Osteoblast (primary cell): ENCODE results near the gene SND1. TPM values are rescaled to one million over a fixed set of nuclear protein-coding genes. Genes with fewer than 3 reads are reported as not detected.

Experiments
- DNase-seq: peaks from one replicate; pipeline ENCODE4 v3.0.0; 2011; ENCODE audit warnings: low spot score, mixed read lengths; ENCODE audit not compliant: insufficient read length; ENCODE audit errors: missing footprints
- H2AFZ ChIP-seq: 2 replicates; pipeline ENCODE4 v1.6.0; 2011; ENCODE audit warnings: mild to moderate bottlenecking, low read length
- H3K27ac ChIP-seq: 2 replicates; pipeline ENCODE4 v1.5.1; 2011; ENCODE audit warnings: mild to moderate bottlenecking, low read depth, low read length, moderate library complexity
- H3K27me3 ChIP-seq: 2 replicates; pipeline ENCODE4 v1.6.0; 2012; ENCODE audit warnings: mild to moderate bottlenecking, control low read depth, inconsistent platforms, low read length, moderate library complexity; ENCODE audit not compliant: insufficient read depth
- H3K36me3 ChIP-seq: 2 replicates; pipeline ENCODE4 v1.5.1; 2011; ENCODE audit warnings: mild to moderate bottlenecking, low read length, control low read depth, moderate library complexity; ENCODE audit not compliant: insufficient read depth
- H3K4me1 ChIP-seq: 2 replicates; pipeline ENCODE4 v1.5.1; 2011; ENCODE audit warnings: mild to moderate bottlenecking, low read length, control low read depth, moderate library complexity; ENCODE audit not compliant: insufficient read depth
- H3K4me2 ChIP-seq: 2 replicates; pipeline ENCODE4 v1.6.0; 2011; ENCODE audit warnings: mild to moderate bottlenecking, low read length; ENCODE audit not compliant: insufficient read depth
- H3K4me3 ChIP-seq: fragments of 200-600 bp; sonication (generic); 3 replicates; pipeline ENCODE4 v1.5.1; 2012; ENCODE audit warnings: mild to moderate bottlenecking, low read length, inconsistent platforms; ENCODE audit not compliant: insufficient read depth
- H3K79me2 ChIP-seq: 2 replicates; pipeline ENCODE4 v1.6.0; 2012; ENCODE audit warnings: mild to moderate bottlenecking, low read length, control low read depth, inconsistent platforms; ENCODE audit not compliant: insufficient read depth
- H3K9me3 ChIP-seq: 2 replicates; pipeline ENCODE4 v1.5.1; 2011; ENCODE audit warnings: low read depth, low read length, control low read depth
- H4K20me1 ChIP-seq: 2 replicates; pipeline ENCODE4 v1.6.0; 2012; ENCODE audit warnings: mild to moderate bottlenecking, low read length, control low read depth; ENCODE audit not compliant: insufficient read depth
- CTCF ChIP-seq: IDR thresholded peaks from 2 replicates; pipeline ENCODE4 v1.5.1; 2011; ENCODE audit warnings: mild to moderate bottlenecking, low read depth, low read length, moderate library complexity; ENCODE audit errors: extremely low read depth
- total RNA-seq: library from RNA; depleted of rRNA; stranded (reverse); fragments of >200 nt; gene quantifications from 2 replicates; pipeline ENCODE4 v1.2.3, GENCODE V29; 2012

The SND1 gene
- total RNA-seq, 1 donor, result 257 TPM

GRCh38 chr7:127680983-127681382, 29.0 kb downstream of the SND1 start:
- Histone ChIP-seq H2AFZ (no peak overlapping the region), H3K27me3 (no peaks in the 10 kb centered on the region), H4K20me1 (peaks cover 70% of the 10 kb centered on the region), H3K4me2 (no peak overlapping the region), H3K36me3 (peaks cover 6% of the 10 kb centered on the region), H3K4me1 (peaks cover 18% of the 10 kb centered on the region), H3K4me3 (no peak overlapping the region), H3K9me3 (no peaks in the 10 kb centered on the region), H3K27ac (no peak overlapping the region), H3K79me2 (peaks cover 97% of the 10 kb centered on the region)
- TF ChIP-seq CTCF, result no peak
- DNase-seq, result no peak

- no peak overlapping the region for H3K4me2 ChIP-seq
- H3K36me3 ChIP-seq, result peaks cover 12% of the 10 kb centered on the region
- H4K20me1 ChIP-seq, result peaks cover 70% of the 10 kb centered on the region
- DNase-seq, result no peak
- no peak for TF ChIP-seq CTCF
- peaks cover 97% of the 10 kb centered on the region for H3K79me2 ChIP-seq
- H3K9me3 ChIP-seq, result no peaks in the 10 kb centered on the region
- no peaks in the 10 kb centered on the region for H3K27me3 ChIP-seq
- H3K4me1 ChIP-seq, result peaks cover 18% of the 10 kb centered on the region
- no peak overlapping the region for H2AFZ ChIP-seq
- H3K4me3 ChIP-seq, result no peak overlapping the region
- no peak overlapping the region for H3K27ac ChIP-seq
Measured at GRCh38 chr7:127682140-127682539, 30.1 kb downstream of the SND1 start.

- H3K79me2 ChIP-seq, result peaks cover 90% of the 10 kb centered on the region
- peak overlapping the region; percentile 48 for H3K27ac ChIP-seq
- TF ChIP-seq CTCF, result no peak
- no peak overlapping the region for H2AFZ ChIP-seq
- H3K36me3 ChIP-seq, result peaks cover 25% of the 10 kb centered on the region
- H3K4me3 ChIP-seq, result no peak overlapping the region
- H3K4me2 ChIP-seq, result no peak overlapping the region
- peaks cover 5% of the 10 kb centered on the region for H3K4me1 ChIP-seq
- no peak for DNase-seq
- H3K9me3 ChIP-seq, result no peaks in the 10 kb centered on the region
- H4K20me1 ChIP-seq, result peaks cover 58% of the 10 kb centered on the region
- H3K27me3 ChIP-seq, result no peaks in the 10 kb centered on the region
Measured at GRCh38 chr7:127683776-127684681, 32.0 kb downstream of the SND1 start.

- DNase-seq, result no peak
- Histone ChIP-seq H3K79me2 (peaks cover 86% of the 10 kb centered on the region), H4K20me1 (peaks cover 62% of the 10 kb centered on the region)
Measured at GRCh38 chr7:127689194-127689772, 37.3 kb downstream of the SND1 start.

More at GRCh38 chr7:127689194-127689772, 37.3 kb downstream of the SND1 start:
- Histone ChIP-seq H3K27me3 (no peaks in the 10 kb centered on the region), H3K4me3 (no peak overlapping the region), H3K9me3 (no peaks in the 10 kb centered on the region), H2AFZ (no peak overlapping the region), H3K27ac (no peak overlapping the region), H3K36me3 (peaks cover 55% of the 10 kb centered on the region), H3K4me1 (no peaks in the 10 kb centered on the region), H3K4me2 (no peak overlapping the region)
- no peak for TF ChIP-seq CTCF
